ENCODE data around the gene COG7.

Gene COG7

GRCh38 chr16:23408823-23409298 is 44.1 kb downstream of the COG7 start (continued):
- TF ChIP-seq HOXA7 (CRISPR knock-in tag; IDR thresholded peaks at IDR 0.05; ENCODE audit: borderline replicate concordance) = no peak
- TF ChIP-seq ZNF266 (tag by site-specific recombination; IDR thresholded peaks at IDR 0.05; ENCODE audit: low read depth) = no peak
- no peak; the same call in 1 of the 2 replicates for TF ChIP-seq ZNF580 (tag by site-specific recombination; IDR thresholded peaks at IDR 0.05)
- no peak for TF ChIP-seq ZBTB10 (tag by site-specific recombination; IDR thresholded peaks at IDR 0.05)
- TF ChIP-seq ZNF707 (tag by site-specific recombination; IDR thresholded peaks at IDR 0.05) = no peak
- no peak; the same call in 1 of the 2 replicates for TF ChIP-seq ZNF837 (tag by site-specific recombination; IDR thresholded peaks at IDR 0.05)
- peak; percentile 96 for TF ChIP-seq ZBTB17 (tag by site-specific recombination; IDR thresholded peaks at IDR 0.05)
- no peak for TF ChIP-seq ZNF280C (tag by site-specific recombination; IDR thresholded peaks at IDR 0.05)
- no peak for TF ChIP-seq ZNF175 (tag by site-specific recombination; IDR thresholded peaks at IDR 0.05)
- peak; percentile 86; the same call in 1 of the 2 replicates for TF ChIP-seq ZNF24 (tag by site-specific recombination; IDR thresholded peaks at IDR 0.05)
- peak; percentile 79 for TF ChIP-seq ZIC2 (tag by site-specific recombination; IDR thresholded peaks at IDR 0.05)
- TF ChIP-seq ZNF692 (tag by site-specific recombination; IDR thresholded peaks at IDR 0.05) = peak; percentile 92
- TF ChIP-seq ZEB2 (tag by site-specific recombination; IDR thresholded peaks at IDR 0.05) = peak; percentile 85
- no peak for TF ChIP-seq ZNF555 (tag by site-specific recombination; conservative IDR thresholded peaks at IDR 0.05)
- peak; percentile 95 for TF ChIP-seq ZNF473 (tag by site-specific recombination; IDR thresholded peaks at IDR 0.05)
- TF ChIP-seq ZNF610 (tag by site-specific recombination; IDR thresholded peaks at IDR 0.05; ENCODE audit: borderline replicate concordance) = no peak
- no peak; the same call in 1 of the 2 replicates for TF ChIP-seq ZNF23 (tag by site-specific recombination; IDR thresholded peaks at IDR 0.05; ENCODE audit: borderline replicate concordance)
- no peak for TF ChIP-seq PRDM2 (tag by site-specific recombination; IDR thresholded peaks at IDR 0.05; ENCODE audit: borderline replicate concordance)
- no peak for TF ChIP-seq ZNF302 (tag by site-specific recombination; IDR thresholded peaks at IDR 0.05; ENCODE audit: low read depth)
- TF ChIP-seq SP3 (tag by site-specific recombination; IDR thresholded peaks at IDR 0.05) = no peak; the same call in 1 of the 2 replicates
- TF ChIP-seq ZNF596 (tag by site-specific recombination; IDR thresholded peaks at IDR 0.05) = no peak
- no peak for TF ChIP-seq ZNF585B (tag by site-specific recombination; IDR thresholded peaks at IDR 0.05)
- TF ChIP-seq GLIS1 (tag by site-specific recombination; IDR thresholded peaks at IDR 0.05) = 0 out of 2 replicates have a peak, but pooled peaks have one; percentile 14
- 0 out of 2 replicates have a peak, but pooled peaks have one; percentile 55 for TF ChIP-seq ZNF747 (tag by site-specific recombination; IDR thresholded peaks at IDR 0.05)
- no peak for TF ChIP-seq ZBTB20 (tag by site-specific recombination; IDR thresholded peaks at IDR 0.05)
- peak; percentile 99 for TF ChIP-seq ZBTB7A (tag by site-specific recombination; IDR thresholded peaks at IDR 0.05; ENCODE audit: low read depth)
